ENCODE measurements around the gene CIB1. TPM values are rescaled to one million over a fixed set of nuclear protein-coding genes. Genes with fewer than 3 reads are reported as not detected.

Gene CIB1
- polyA plus RNA-seq, 6 donors from 2014 or later, result 204 to 259 (median 235) TPM

- Mint-ChIP-seq H3K27ac (peak overlapping the region; percentile 97 to 100 (median 98)), H3K4me3 (peak overlapping the region; percentile 85 to 94 (median 92)), H3K9me3 (no peaks in the 10 kb centered on the region), H3K4me1 (peaks cover 48 to 64% (median 56%) of the 10 kb centered on the region in 3 donors), H3K27me3 (no peaks in the 10 kb centered on the region), H3K36me3 (peaks cover 7 to 22% of the 10 kb centered on the region in 2 donors)
- no peak for ATAC-seq (ENCODE audit: low read depth in 2 of 2)
- DNase-seq, result peak; percentile 39
Measured at GRCh38 chr15:90232196-90232595, 1.5 kb downstream of the CIB1 start.

- H3K36me3 Mint-ChIP-seq, result peaks cover 7 to 22% of the 10 kb centered on the region in 2 donors
- H3K27ac Mint-ChIP-seq, result peak overlapping the region; percentile 97 to 100 (median 98)
- peaks cover 48 to 62% (median 56%) of the 10 kb centered on the region in 3 donors for H3K4me1 Mint-ChIP-seq
- peak overlapping the region; percentile 80 to 94 (median 92) for H3K4me3 Mint-ChIP-seq
- DNase-seq (peak; percentile 88), ATAC-seq (ENCODE audit: low read depth in 2 of 2) (peak; percentile 64 to 66)
- H3K9me3 Mint-ChIP-seq, result no peaks in the 10 kb centered on the region
- no peaks in the 10 kb centered on the region for H3K27me3 Mint-ChIP-seq
Measured at GRCh38 chr15:90231028-90232017, 2.4 kb downstream of the CIB1 start.

GRCh38 chr15:90230610-90231009 lies 3.1 kb downstream of the CIB1 start:
- no peaks in the 10 kb centered on the region for H3K27me3 Mint-ChIP-seq
- no peak for ATAC-seq (ENCODE audit: low read depth in 2 of 2)
- no peaks in the 10 kb centered on the region for H3K9me3 Mint-ChIP-seq
- peak overlapping the region; percentile 97 to 100 (median 98) for H3K27ac Mint-ChIP-seq
- H3K36me3 Mint-ChIP-seq, result peaks cover 7 to 27% of the 10 kb centered on the region in 2 donors
- peak overlapping the region; percentile 80 to 94 (median 90) for H3K4me3 Mint-ChIP-seq
- peaks cover 51 to 60% (median 57%) of the 10 kb centered on the region in 3 donors for H3K4me1 Mint-ChIP-seq
- DNase-seq, result no peak

GRCh38 chr15:90230071-90230494 lies 3.7 kb downstream of the CIB1 start:
- DNase-seq (no peak), ATAC-seq (ENCODE audit: low read depth in 2 of 2) (no peak)
- peaks cover 50 to 59% (median 56%) of the 10 kb centered on the region in 3 donors for H3K4me1 Mint-ChIP-seq
- H3K36me3 Mint-ChIP-seq, result peaks cover 7 to 28% of the 10 kb centered on the region in 2 donors
- H3K4me3 Mint-ChIP-seq, result peak overlapping the region in 6 of 8 donors; percentile 9 to 92 (median 74)
- no peaks in the 10 kb centered on the region for H3K27me3 Mint-ChIP-seq
- H3K9me3 Mint-ChIP-seq, result no peaks in the 10 kb centered on the region
- peak overlapping the region; percentile 97 to 100 (median 98) for H3K27ac Mint-ChIP-seq

GRCh38 chr15:90228960-90229359 lies 4.8 kb downstream of the CIB1 start:
- Mint-ChIP-seq H3K4me1 (peaks cover 45 to 52% (median 48%) of the 10 kb centered on the region in 3 donors), H3K4me3 (peak overlapping the region in 1 of 8 donors; percentile 18), H3K9me3 (no peaks in the 10 kb centered on the region), H3K36me3 (peaks cover 7 to 28% of the 10 kb centered on the region in 2 donors), H3K27me3 (no peaks in the 10 kb centered on the region), H3K27ac (peak overlapping the region in 5 of 6 donors; percentile 67 to 99 (median 97))
- no peak for ATAC-seq (ENCODE audit: low read depth in 2 of 2)
- no peak for DNase-seq

GRCh38 chr15:90227816-90228772 lies 5.6 kb downstream of the CIB1 start:
- no peaks in the 10 kb centered on the region for H3K9me3 Mint-ChIP-seq
- peaks cover 7 to 28% of the 10 kb centered on the region in 2 donors for H3K36me3 Mint-ChIP-seq
- ATAC-seq (ENCODE audit: low read depth in 2 of 2) (no peak), DNase-seq (no peak)
- peaks cover 44 to 52% (median 51%) of the 10 kb centered on the region in 3 donors for H3K4me1 Mint-ChIP-seq
- H3K4me3 Mint-ChIP-seq, result peak overlapping the region in 1 of 8 donors; percentile 47
- peak overlapping the region in 4 of 6 donors; percentile 24 to 99 (median 94) for H3K27ac Mint-ChIP-seq
- H3K27me3 Mint-ChIP-seq, result no peaks in the 10 kb centered on the region

- Mint-ChIP-seq H3K4me1 (peaks cover 36 to 47% (median 43%) of the 10 kb centered on the region in 3 donors), H3K27ac (peak overlapping the region in 3 of 6 donors; percentile 24 to 99 (median 38)), H3K36me3 (peaks cover 7 to 28% of the 10 kb centered on the region in 2 donors), H3K27me3 (no peaks in the 10 kb centered on the region), H3K4me3 (peak overlapping the region in 1 of 8 donors; percentile 47), H3K9me3 (no peaks in the 10 kb centered on the region)
- DNase-seq (no peak), ATAC-seq (ENCODE audit: low read depth in 2 of 2) (no peak)
Measured at GRCh38 chr15:90227336-90227735, 6.4 kb downstream of the CIB1 start.

- peaks cover 10 to 23% of the 10 kb centered on the region in 2 donors for H3K36me3 Mint-ChIP-seq
- DNase-seq (no peak), ATAC-seq (ENCODE audit: low read depth in 2 of 2) (no peak)
- H3K4me1 Mint-ChIP-seq, result peaks cover 31 to 35% (median 31%) of the 10 kb centered on the region in 3 donors
- H3K4me3 Mint-ChIP-seq, result no peak overlapping the region
- H3K9me3 Mint-ChIP-seq, result no peaks in the 10 kb centered on the region
- H3K27ac Mint-ChIP-seq, result peak overlapping the region in 1 of 6 donors; percentile 73
- no peaks in the 10 kb centered on the region for H3K27me3 Mint-ChIP-seq
Measured at GRCh38 chr15:90225504-90226234, 8.1 kb downstream of the CIB1 start.

GRCh38 chr15:90225047-90225446 lies 8.7 kb downstream of the CIB1 start:
- no peaks in the 10 kb centered on the region for H3K27me3 Mint-ChIP-seq
- H3K4me3 Mint-ChIP-seq, result no peak overlapping the region
- peaks cover 26 to 31% (median 29%) of the 10 kb centered on the region in 3 donors for H3K4me1 Mint-ChIP-seq
- DNase-seq (no peak), ATAC-seq (ENCODE audit: low read depth in 2 of 2) (no peak)
- H3K27ac Mint-ChIP-seq, result no peak overlapping the region
- H3K9me3 Mint-ChIP-seq, result no peaks in the 10 kb centered on the region
- peaks cover 11 to 20% of the 10 kb centered on the region in 2 donors for H3K36me3 Mint-ChIP-seq

GRCh38 chr15:90223441-90224165 lies 10.1 kb downstream of the CIB1 start:
- DNase-seq, result no peak
- Mint-ChIP-seq H3K36me3 (peaks cover 4 to 13% of the 10 kb centered on the region in 2 donors), H3K4me1 (peaks cover 27 to 29% (median 28%) of the 10 kb centered on the region in 3 donors), H3K27ac (no peak overlapping the region), H3K4me3 (peak overlapping the region in 1 of 8 donors; percentile 64), H3K27me3 (no peaks in the 10 kb centered on the region), H3K9me3 (no peaks in the 10 kb centered on the region)
- ATAC-seq (ENCODE audit: low read depth in 2 of 2), result no peak

GRCh38 chr15:90222547-90222946 lies 11.2 kb downstream of the CIB1 start:
- no peak overlapping the region for H3K4me3 Mint-ChIP-seq
- peaks cover 4 to 16% of the 10 kb centered on the region in 2 donors for H3K36me3 Mint-ChIP-seq
- DNase-seq (no peak), ATAC-seq (ENCODE audit: low read depth in 2 of 2) (no peak)
- H3K27me3 Mint-ChIP-seq, result no peaks in the 10 kb centered on the region
- H3K4me1 Mint-ChIP-seq, result peaks cover 36 to 38% (median 37%) of the 10 kb centered on the region in 3 donors
- H3K9me3 Mint-ChIP-seq, result no peaks in the 10 kb centered on the region
- peak overlapping the region in 3 of 6 donors; percentile 32 to 53 (median 33) for H3K27ac Mint-ChIP-seq

Measured in naive B cell (primary cell).